A549 (cell line): ENCODE results near the gene ATP1A2. TPM values are rescaled to one million over a fixed set of nuclear protein-coding genes. Genes with fewer than 3 reads are reported as not detected.
A peak's percentile ranks its signal among the peaks of the same experiment; 100 is the strongest.

Source experiments
- ATAC-seq, 2 experiments: fragments of 200-7000 bp in 1 of 2; fragments of >200 bp in 1 of 2; cut with Nextera tagmentation in 1 of 2; cut with Tn5 transposase in 1 of 2; 3 replicates each; pipeline versions ENCODE4 v1.8.0 to v1.9.1; 2018 to 2020; ENCODE audit warnings: mild to moderate bottlenecking in 1 of 2, moderate library complexity in 1 of 2
- CTCF ChIA-PET: fragments of 300-600 bp; sonication (Branson Sonifier 250); formaldehyde crosslinking; extraction: SDS; loops from one replicate; lab custom pipeline; 2021; ENCODE audit warnings: antibody characterized with exemption, inconsistent platforms; lab: Yijun Ruan, JAX
- POLR2A ChIA-PET: fragments of 350-600 bp; formaldehyde crosslinking; extraction: SDS; loops from one replicate; lab custom pipeline; 2021; ENCODE audit warnings: antibody characterized with exemption, inconsistent platforms; lab: Yijun Ruan, JAX
- DNase-seq, 2 experiments: peaks; one replicate each; pipeline versions ENCODE4 v3.0.0 to v3.0.0-alpha.2; 2011 to 2016; ENCODE audit warnings: low read depth in 1 of 2, low spot score in 1 of 2
- FAIRE-seq: peaks from 2 replicates; lab custom pipeline; 2011; peaks lifted over from hg19 to GRCh38; lab: Jason Lieb, UNC
- H3K27ac ChIP-seq, 2 experiments: fragments of >200 bp; sonication (Bioruptor Twin); formaldehyde crosslinking; 3 replicates each; pipeline ENCODE4 v1.5.1; 2016 to 2017
- H3K4me1 ChIP-seq: fragments of >200 bp; sonication (Bioruptor Twin); formaldehyde crosslinking; 3 replicates; pipeline ENCODE4 v1.6.1; 2016
- H3K4me2 ChIP-seq: fragments of >200 bp; sonication (Bioruptor Twin); formaldehyde crosslinking; 3 replicates; pipeline ENCODE4 v1.6.1; 2016
- H3K4me3 ChIP-seq: fragments of >200 bp; sonication (Bioruptor Twin); formaldehyde crosslinking; 3 replicates; pipeline ENCODE4 v1.5.1; 2016
- H3K9me3 ChIP-seq: fragments of >200 bp; sonication (Bioruptor Twin); formaldehyde crosslinking; 3 replicates; pipeline ENCODE4 v1.6.1; 2016
- BHLHE40 ChIP-seq: IDR thresholded peaks from 2 replicates; pipeline ENCODE4 v1.6.1; 2012; ENCODE audit warnings: low read depth, low read length, inconsistent platforms
- CBX2 ChIP-seq: fragments of 200-600 bp; sonication (generic); IDR thresholded peaks from 2 replicates; pipeline ENCODE4 v1.6.1; 2016; ENCODE audit warnings: low read depth, mild to moderate bottlenecking, borderline replicate concordance
- CBX8 ChIP-seq: fragments of 200-600 bp; sonication (generic); IDR thresholded peaks from 2 replicates; pipeline ENCODE4 v1.6.1; 2016
- CHD2 ChIP-seq: fragments of 150-350 bp; IDR thresholded peaks from 2 replicates; pipeline ENCODE4 v1.6.1; 2014; ENCODE audit warnings: low read length; ENCODE audit not compliant: partially characterized antibody
- EHF ChIP-seq: fragments of 250-450 bp; sonication (Bioruptor Pico); IDR thresholded peaks from 2 replicates; pipeline ENCODE4 v1.5.0; 2020; ENCODE audit warnings: mild to moderate bottlenecking
- FOSL2 ChIP-seq, 2 experiments: fragments of 450-650 bp in 1 of 2; fragments of >200 bp in 1 of 2; sonication (Bioruptor Twin) in 1 of 2; formaldehyde crosslinking; IDR thresholded peaks; 2 replicates each; pipeline versions ENCODE4 v1.5.0 to v1.6.1; 2016 to 2020; ENCODE audit warnings: mild to moderate bottlenecking in 1 of 2, moderate library complexity in 1 of 2
- HEYL ChIP-seq: fragments of 250-450 bp; sonication (Bioruptor Pico); IDR thresholded peaks from 2 replicates; pipeline ENCODE4 v1.8.0; 2021; ENCODE audit warnings: mild to moderate bottlenecking, moderate library complexity
- HOXB5 ChIP-seq: fragments of 250-450 bp; sonication (Bioruptor Pico); IDR thresholded peaks from 2 replicates; pipeline ENCODE4 v1.5.0; 2020; ENCODE audit warnings: mild to moderate bottlenecking, moderate library complexity
- MAZ ChIP-seq: fragments of 150-350 bp; IDR thresholded peaks from 2 replicates; pipeline ENCODE4 v1.6.1; 2014; ENCODE audit warnings: antibody characterized with exemption, low read depth, low read length, borderline replicate concordance
- PHF8 ChIP-seq: fragments of 200-600 bp; sonication (generic); IDR thresholded peaks from 2 replicates; pipeline ENCODE4 v1.6.1; 2016; ENCODE audit warnings: low read depth, mild to moderate bottlenecking, antibody characterized with exemption, moderate library complexity, borderline replicate concordance
- RAD21 ChIP-seq, 2 experiments: fragments of >200 bp in 1 of 2; sonication (Bioruptor Twin) in 1 of 2; formaldehyde crosslinking in 1 of 2; IDR thresholded peaks in 1 of 2; conservative IDR thresholded peaks in 1 of 2; 2 replicates in 1 of 2; 3 replicates in 1 of 2; pipeline ENCODE4 v1.6.1; 2012 to 2018; ENCODE audit warnings: inconsistent platforms in 1 of 2
- RFX5 ChIP-seq: fragments of 450-650 bp; IDR thresholded peaks from 2 replicates; pipeline ENCODE4 v1.7.1; 2014; ENCODE audit warnings: antibody characterized with exemption, mild to moderate bottlenecking, moderate library complexity
- RNF2 ChIP-seq: fragments of 200-600 bp; sonication (generic); IDR thresholded peaks from 2 replicates; pipeline ENCODE4 v1.6.1; 2016; ENCODE audit warnings: low read depth, mild to moderate bottlenecking, antibody characterized with exemption, moderate library complexity, borderline replicate concordance
- TFCP2L1 ChIP-seq: fragments of 250-450 bp; sonication (Bioruptor Pico); IDR thresholded peaks from 2 replicates; pipeline ENCODE4 v1.5.0; 2021; ENCODE audit warnings: mild to moderate bottlenecking
- TP53 ChIP-seq: fragments of 250-450 bp; sonication (Bioruptor Pico); IDR thresholded peaks from 2 replicates; pipeline ENCODE4 v1.5.0; 2021; ENCODE audit warnings: mild to moderate bottlenecking, moderate library complexity
- ZC3H11A ChIP-seq: fragments of 450-650 bp; IDR thresholded peaks from 2 replicates; pipeline ENCODE4 v1.6.1; 2014; ENCODE audit warnings: antibody characterized with exemption, mild to moderate bottlenecking
- WGBS: methylation state at CpG from one replicate; pipeline ENCODE4 v1.1.6; 2017; ENCODE audit errors: missing lambda C conversion rate; 5-methylcytosine and 5-hydroxymethylcytosine counted together
- polyA plus RNA-seq, 4 experiments: library from polyadenylated mRNA; depleted of rRNA in 3 of 4; stranded (reverse); fragments of >200 nt; fragmentation: RNase III in 1 of 4; extraction: RNeasy Plus Mini Kit Qiagen cat#74134 plus additional on column Dnase treatment in 1 of 4; gene quantifications; 2 replicates in 3 of 4; 3 replicates in 1 of 4; pipeline ENCODE4 v1.2.3, GENCODE V29; 2011 to 2017
- TF ChIP-seq, protein P1 (sequence below): fragments of 200-600 bp; sonication (generic); IDR thresholded peaks from 2 replicates; pipeline ENCODE4 v1.6.1; 2016; ENCODE audit warnings: antibody characterized with exemption, mild to moderate bottlenecking, moderate library complexity
- TF ChIP-seq, protein P2 (sequence below): fragments of >200 bp; sonication (Bioruptor Twin); formaldehyde crosslinking; IDR thresholded peaks from 3 replicates; pipeline ENCODE4 v1.5.1; 2016
- TF ChIP-seq, protein P3 (sequence below): IDR thresholded peaks from 2 replicates; pipeline ENCODE4 v1.6.1; 2012
- TF ChIP-seq, protein P4 (sequence below): IDR thresholded peaks from 2 replicates; pipeline ENCODE4 v1.6.1; 2012; ENCODE audit warnings: low read depth, borderline replicate concordance

ATP1A2 gene
- polyA plus RNA-seq, 2 of the 4 experiments (the other 2 are of a cell fraction): 0.09 TPM; not detected in 1

DNA sequence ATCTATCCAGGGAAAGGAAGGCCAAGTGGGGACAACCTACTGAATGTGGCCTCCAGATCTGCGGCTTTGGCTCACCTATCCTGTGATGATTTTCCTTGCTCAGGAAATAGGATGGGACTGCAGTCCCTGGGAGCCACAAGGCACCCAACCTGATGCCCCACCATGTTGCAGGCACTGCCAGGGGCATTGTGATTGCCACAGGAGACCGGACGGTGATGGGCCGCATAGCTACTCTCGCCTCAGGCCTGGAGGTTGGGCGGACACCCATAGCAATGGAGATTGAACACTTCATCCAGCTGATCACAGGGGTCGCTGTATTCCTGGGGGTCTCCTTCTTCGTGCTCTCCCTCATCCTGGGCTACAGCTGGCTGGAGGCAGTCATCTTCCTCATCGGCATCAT lies 11.8 kb downstream of the ATP1A2 start:
- POLR2A ChIA-PET: no interaction called here
- no peak for ATAC-seq
- H3K27ac ChIP-seq: peak overlapping the region; percentile 60 to 85; a peak in 5 of 6 replicates
- H3K4me3 ChIP-seq: no peak overlapping the region
- CTCF ChIA-PET: interaction anchor here (0.6 to 23.7 kb wide), 3 partner anchors 22 to 164 kb away, joined by 3 to 222 read pairs (median 4); no protein-coding TSS in a partner anchor
- peak overlapping the region; percentile 49; the same call in 2 of the 3 replicates for H3K4me2 ChIP-seq
- no peak for FAIRE-seq
- DNase-seq: no peak
- WGBS: 96% methylated on average over 6 of the region's 9 CpGs
- H3K9me3 ChIP-seq: no peaks in the 10 kb centered on the region
- H3K4me1 ChIP-seq: peaks cover 63% of the 10 kb centered on the region
- TF ChIP-seq FOSL2 (IDR thresholded peaks at IDR 0.05) (no peak), FOSL2 (CRISPR knock-in tag; IDR thresholded peaks at IDR 0.05) (no peak), BHLHE40 (no peak), ZC3H11A (no peak), RFX5 (no peak), CHD2 (no peak)

DNA sequence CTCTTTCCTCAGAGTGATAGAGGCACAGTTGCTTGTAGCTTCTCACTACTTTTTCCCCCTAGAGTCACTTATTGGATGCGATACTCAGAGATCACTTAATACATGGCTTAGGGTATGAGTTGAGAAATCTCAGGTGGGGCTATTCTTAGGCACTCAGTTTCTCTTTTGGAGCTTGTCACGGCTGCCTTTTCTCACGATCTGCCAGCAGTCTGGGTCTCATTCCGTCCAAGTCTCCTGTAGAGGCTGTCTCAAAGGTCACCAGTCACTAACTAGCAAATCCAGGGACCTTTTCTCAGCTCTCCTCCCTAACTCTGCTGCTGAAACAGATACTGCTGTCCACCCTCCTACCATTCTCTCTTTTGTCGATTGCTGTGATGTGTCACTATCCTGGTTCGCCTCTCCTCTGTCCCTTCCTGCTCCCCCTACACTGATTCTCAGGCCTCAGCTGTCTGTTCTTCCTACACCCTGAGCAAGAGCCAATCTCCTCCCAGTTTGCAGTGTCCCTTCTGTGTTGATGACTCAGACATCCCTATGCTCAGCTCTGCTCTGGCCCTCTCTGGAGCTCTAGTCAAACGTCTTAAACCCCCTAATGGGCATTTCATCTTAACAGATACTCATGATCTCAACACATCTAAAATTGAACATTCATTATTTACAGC lies 12.4 kb downstream of the ATP1A2 start:
- no peak for TF ChIP-seq FOSL2 (IDR thresholded peaks at IDR 0.05)
- peak; percentile 39; the same call in 1 of the 2 replicates for TF ChIP-seq FOSL2 (CRISPR knock-in tag; IDR thresholded peaks at IDR 0.05)
- TF ChIP-seq CBX8: no peak
- TF ChIP-seq, protein P1, sequence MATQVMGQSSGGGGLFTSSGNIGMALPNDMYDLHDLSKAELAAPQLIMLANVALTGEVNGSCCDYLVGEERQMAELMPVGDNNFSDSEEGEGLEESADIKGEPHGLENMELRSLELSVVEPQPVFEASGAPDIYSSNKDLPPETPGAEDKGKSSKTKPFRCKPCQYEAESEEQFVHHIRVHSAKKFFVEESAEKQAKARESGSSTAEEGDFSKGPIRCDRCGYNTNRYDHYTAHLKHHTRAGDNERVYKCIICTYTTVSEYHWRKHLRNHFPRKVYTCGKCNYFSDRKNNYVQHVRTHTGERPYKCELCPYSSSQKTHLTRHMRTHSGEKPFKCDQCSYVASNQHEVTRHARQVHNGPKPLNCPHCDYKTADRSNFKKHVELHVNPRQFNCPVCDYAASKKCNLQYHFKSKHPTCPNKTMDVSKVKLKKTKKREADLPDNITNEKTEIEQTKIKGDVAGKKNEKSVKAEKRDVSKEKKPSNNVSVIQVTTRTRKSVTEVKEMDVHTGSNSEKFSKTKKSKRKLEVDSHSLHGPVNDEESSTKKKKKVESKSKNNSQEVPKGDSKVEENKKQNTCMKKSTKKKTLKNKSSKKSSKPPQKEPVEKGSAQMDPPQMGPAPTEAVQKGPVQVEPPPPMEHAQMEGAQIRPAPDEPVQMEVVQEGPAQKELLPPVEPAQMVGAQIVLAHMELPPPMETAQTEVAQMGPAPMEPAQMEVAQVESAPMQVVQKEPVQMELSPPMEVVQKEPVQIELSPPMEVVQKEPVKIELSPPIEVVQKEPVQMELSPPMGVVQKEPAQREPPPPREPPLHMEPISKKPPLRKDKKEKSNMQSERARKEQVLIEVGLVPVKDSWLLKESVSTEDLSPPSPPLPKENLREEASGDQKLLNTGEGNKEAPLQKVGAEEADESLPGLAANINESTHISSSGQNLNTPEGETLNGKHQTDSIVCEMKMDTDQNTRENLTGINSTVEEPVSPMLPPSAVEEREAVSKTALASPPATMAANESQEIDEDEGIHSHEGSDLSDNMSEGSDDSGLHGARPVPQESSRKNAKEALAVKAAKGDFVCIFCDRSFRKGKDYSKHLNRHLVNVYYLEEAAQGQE: no peak
- TF ChIP-seq, protein P2, sequence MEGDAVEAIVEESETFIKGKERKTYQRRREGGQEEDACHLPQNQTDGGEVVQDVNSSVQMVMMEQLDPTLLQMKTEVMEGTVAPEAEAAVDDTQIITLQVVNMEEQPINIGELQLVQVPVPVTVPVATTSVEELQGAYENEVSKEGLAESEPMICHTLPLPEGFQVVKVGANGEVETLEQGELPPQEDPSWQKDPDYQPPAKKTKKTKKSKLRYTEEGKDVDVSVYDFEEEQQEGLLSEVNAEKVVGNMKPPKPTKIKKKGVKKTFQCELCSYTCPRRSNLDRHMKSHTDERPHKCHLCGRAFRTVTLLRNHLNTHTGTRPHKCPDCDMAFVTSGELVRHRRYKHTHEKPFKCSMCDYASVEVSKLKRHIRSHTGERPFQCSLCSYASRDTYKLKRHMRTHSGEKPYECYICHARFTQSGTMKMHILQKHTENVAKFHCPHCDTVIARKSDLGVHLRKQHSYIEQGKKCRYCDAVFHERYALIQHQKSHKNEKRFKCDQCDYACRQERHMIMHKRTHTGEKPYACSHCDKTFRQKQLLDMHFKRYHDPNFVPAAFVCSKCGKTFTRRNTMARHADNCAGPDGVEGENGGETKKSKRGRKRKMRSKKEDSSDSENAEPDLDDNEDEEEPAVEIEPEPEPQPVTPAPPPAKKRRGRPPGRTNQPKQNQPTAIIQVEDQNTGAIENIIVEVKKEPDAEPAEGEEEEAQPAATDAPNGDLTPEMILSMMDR: no peak
- no peak for TF ChIP-seq RNF2
- TF ChIP-seq, all 56 proteins: peak for 1
- H3K27ac ChIP-seq: peak overlapping the region; percentile 60 to 85; a peak in 5 of 6 replicates
- DNase-seq: peak; percentile 41 to 43
- no peak overlapping the region for H3K4me3 ChIP-seq
- 48% methylated on average over 7 of the region's 7 CpGs for WGBS
- no peaks in the 10 kb centered on the region for H3K9me3 ChIP-seq
- H3K4me1 ChIP-seq: peaks cover 63% of the 10 kb centered on the region
- CTCF ChIA-PET: interaction anchor here (0.6 to 23.7 kb wide), 3 partner anchors 22 to 164 kb away, joined by 3 to 222 read pairs (median 4); no protein-coding TSS in a partner anchor
- H3K4me2 ChIP-seq: peak overlapping the region; percentile 49
- no peak for FAIRE-seq
- peak; percentile 35 to 49; a peak in 3 of 6 replicates for ATAC-seq
- POLR2A ChIA-PET: no interaction called here

DNA sequence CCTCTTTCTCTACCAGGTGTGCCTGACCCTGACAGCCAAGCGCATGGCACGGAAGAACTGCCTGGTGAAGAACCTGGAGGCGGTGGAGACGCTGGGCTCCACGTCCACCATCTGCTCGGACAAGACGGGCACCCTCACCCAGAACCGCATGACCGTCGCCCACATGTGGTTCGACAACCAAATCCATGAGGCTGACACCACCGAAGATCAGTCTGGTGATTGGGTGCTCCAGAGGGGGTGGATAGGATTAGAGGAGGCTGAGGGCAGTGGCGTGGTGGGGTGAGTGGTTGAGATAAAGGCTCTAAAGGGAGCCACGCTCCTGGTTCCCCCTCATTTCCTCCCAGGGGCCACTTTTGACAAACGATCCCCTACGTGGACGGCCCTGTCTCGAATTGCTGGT lies 13.1 kb downstream of the ATP1A2 start:
- 91% methylated on average over 18 of the region's 18 CpGs for WGBS
- ChIA-PET POLR2A (no interaction called here), CTCF (interaction anchor here (1.3 to 23.7 kb wide), 2 partner anchors 23 to 65 kb away, joined by 4 to 222 read pairs; no protein-coding TSS in a partner anchor)
- Histone ChIP-seq H3K27ac (peak overlapping the region; percentile 60 to 85; a peak in 5 of 6 replicates), H3K4me3 (no peak overlapping the region), H3K9me3 (no peaks in the 10 kb centered on the region), H3K4me1 (peaks cover 60% of the 10 kb centered on the region), H3K4me2 (peak overlapping the region; percentile 49; the same call in 1 of the 3 replicates)
- no peak for ATAC-seq
- TF ChIP-seq HEYL: no peak
- TF ChIP-seq TFCP2L1 (CRISPR knock-in tag): no peak
- DNase-seq: no peak
- FAIRE-seq: no peak

DNA sequence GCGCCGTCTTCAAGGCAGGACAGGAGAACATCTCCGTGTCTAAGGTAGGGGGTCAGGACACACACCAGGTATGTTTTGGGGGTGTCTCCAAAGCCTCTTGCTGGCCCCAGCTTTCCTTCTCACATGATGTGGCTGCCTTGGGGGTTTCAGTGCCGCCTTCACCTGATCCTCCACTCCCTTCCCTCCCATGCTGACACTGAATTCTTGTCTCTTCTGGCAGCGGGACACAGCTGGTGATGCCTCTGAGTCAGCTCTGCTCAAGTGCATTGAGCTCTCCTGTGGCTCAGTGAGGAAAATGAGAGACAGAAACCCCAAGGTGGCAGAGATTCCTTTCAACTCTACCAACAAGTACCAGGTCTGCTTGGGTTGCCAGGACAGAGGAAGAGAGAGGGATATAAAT lies 13.5 kb downstream of the ATP1A2 start:
- WGBS: 88% methylated on average over 5 of the region's 5 CpGs
- Histone ChIP-seq H3K9me3 (no peaks in the 10 kb centered on the region), H3K4me3 (no peak overlapping the region), H3K27ac (peak overlapping the region; percentile 60 to 85; a peak in 5 of 6 replicates)
- TF ChIP-seq, protein P3, sequence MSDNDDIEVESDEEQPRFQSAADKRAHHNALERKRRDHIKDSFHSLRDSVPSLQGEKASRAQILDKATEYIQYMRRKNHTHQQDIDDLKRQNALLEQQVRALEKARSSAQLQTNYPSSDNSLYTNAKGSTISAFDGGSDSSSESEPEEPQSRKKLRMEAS: no peak
- TF ChIP-seq RAD21 (conservative IDR thresholded peaks at IDR 0.05 in 1 of 2, IDR thresholded peaks at IDR 0.05 in 1 of 2) (no peak), ZC3H11A (no peak), CBX2 (no peak), HOXB5 (CRISPR knock-in tag) (no peak), PHF8 (no peak), RFX5 (no peak), MAZ (no peak), TP53 (no peak), EHF (CRISPR knock-in tag) (no peak)
- TF ChIP-seq, protein P4, sequence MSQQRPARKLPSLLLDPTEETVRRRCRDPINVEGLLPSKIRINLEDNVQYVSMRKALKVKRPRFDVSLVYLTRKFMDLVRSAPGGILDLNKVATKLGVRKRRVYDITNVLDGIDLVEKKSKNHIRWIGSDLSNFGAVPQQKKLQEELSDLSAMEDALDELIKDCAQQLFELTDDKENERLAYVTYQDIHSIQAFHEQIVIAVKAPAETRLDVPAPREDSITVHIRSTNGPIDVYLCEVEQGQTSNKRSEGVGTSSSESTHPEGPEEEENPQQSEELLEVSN: no peak
- TF ChIP-seq, all 56 proteins: peak for 0
- FAIRE-seq (no peak), ATAC-seq (no peak), DNase-seq (no peak)
- POLR2A ChIA-PET: no interaction called here
- CTCF ChIA-PET: interaction anchor here (0.7 to 23.7 kb wide), 3 partner anchors 23 to 64 kb away, joined by 3 to 222 read pairs (median 6); no protein-coding TSS in a partner anchor
- no peak overlapping the region for H3K4me2 ChIP-seq
- peaks cover 56% of the 10 kb centered on the region for H3K4me1 ChIP-seq
